ENCODE data around the gene ADH1A.

DNA sequence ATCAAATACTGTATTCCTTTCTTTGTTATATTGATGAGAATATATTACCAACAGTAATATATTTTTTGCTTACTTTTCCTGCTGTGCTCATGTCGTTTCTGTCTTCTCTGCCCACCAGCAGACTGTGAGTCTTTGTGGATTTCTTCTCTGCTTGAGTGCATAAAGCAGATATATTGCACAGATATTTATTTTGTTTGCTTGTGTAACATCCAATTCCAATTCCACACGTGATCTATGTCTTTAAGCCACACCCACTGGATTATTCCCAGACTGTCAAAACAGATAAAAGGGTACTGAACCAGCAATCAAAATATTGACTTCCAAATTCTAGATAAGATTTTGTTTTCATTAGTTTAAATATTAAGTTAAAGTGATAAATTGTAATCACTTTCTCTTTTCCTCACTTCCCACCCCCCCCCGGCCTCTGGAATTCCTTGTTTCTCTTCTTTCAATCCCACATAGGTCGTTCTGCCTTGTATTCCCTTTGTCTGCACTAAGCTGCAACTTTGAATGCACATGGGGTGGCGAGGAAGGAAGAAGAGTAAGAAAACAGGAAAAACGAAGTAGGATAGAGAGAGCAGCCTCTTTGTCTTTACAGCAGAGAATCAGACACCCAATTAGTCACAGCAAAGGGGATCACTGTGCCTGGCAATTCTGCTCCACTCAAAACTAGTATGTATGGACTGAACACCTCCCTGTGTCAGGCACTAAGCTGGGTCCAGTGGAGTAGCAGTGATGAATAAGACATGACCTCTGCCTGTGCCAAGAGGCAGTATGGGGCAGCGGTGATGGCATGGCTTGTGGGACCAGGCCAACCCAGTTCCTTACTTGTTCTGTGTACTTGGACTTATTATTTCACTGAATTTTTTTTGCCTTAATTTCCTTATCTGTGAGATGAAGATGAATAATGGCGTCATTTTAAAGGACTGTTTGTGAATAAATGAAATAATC, 30.7 kb upstream of the ADH1A start, which contains the start of gene ADH1B:
- TF ChIP-seq, protein P1, sequence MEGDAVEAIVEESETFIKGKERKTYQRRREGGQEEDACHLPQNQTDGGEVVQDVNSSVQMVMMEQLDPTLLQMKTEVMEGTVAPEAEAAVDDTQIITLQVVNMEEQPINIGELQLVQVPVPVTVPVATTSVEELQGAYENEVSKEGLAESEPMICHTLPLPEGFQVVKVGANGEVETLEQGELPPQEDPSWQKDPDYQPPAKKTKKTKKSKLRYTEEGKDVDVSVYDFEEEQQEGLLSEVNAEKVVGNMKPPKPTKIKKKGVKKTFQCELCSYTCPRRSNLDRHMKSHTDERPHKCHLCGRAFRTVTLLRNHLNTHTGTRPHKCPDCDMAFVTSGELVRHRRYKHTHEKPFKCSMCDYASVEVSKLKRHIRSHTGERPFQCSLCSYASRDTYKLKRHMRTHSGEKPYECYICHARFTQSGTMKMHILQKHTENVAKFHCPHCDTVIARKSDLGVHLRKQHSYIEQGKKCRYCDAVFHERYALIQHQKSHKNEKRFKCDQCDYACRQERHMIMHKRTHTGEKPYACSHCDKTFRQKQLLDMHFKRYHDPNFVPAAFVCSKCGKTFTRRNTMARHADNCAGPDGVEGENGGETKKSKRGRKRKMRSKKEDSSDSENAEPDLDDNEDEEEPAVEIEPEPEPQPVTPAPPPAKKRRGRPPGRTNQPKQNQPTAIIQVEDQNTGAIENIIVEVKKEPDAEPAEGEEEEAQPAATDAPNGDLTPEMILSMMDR (conservative IDR thresholded peaks at IDR 0.05) = no peak
- TF ChIP-seq EZH2 (IDR thresholded peaks at IDR 0.05; ENCODE audit: low read depth) = no peak

Data from PC-9 (cell line).